OCI-M2 (cell line): ENCODE data around the gene PIP5KL1.

ENCODE experiments used
- DNase-seq: peaks from one replicate; lab custom pipeline; 2025; ENCODE audit not compliant: unreplicated experiment; lab: John Stamatoyannopoulos, UW

Gene PIP5KL1

GRCh38 chr9:127875306-127875966, 55.1 kb downstream of the PIP5KL1 start:
- DNase-seq: no peak

GRCh38 chr9:127874301-127875221, 56.0 kb downstream of the PIP5KL1 start:
- no peak for DNase-seq

GRCh38 chr9:127873886-127874285, 56.7 kb downstream of the PIP5KL1 start:
- DNase-seq: no peak

- no peak for DNase-seq
Measured at GRCh38 chr9:127873223-127873691, 57.3 kb downstream of the PIP5KL1 start.

- no peak for DNase-seq
Measured at GRCh38 chr9:127872369-127873222, 58.0 kb downstream of the PIP5KL1 start.

GRCh38 chr9:127871531-127871930, 59.0 kb downstream of the PIP5KL1 start:
- no peak for DNase-seq

GRCh38 chr9:127870887-127871286, 59.7 kb downstream of the PIP5KL1 start:
- DNase-seq: no peak
